Body of pancreas (tissue), 4 donors: ENCODE data around the gene IRAK4. TPM values are rescaled to one million over a fixed set of nuclear protein-coding genes. Genes with fewer than 3 reads are reported as not detected.

Experiments used
- ATAC-seq: fragments of 150-250 bp; one replicate; pipeline ENCODE4 v1.9.1; 2016
- DNase-seq, 4 donors: peaks; one replicate each; pipeline ENCODE4 v3.0.0-alpha.2; 2019
- H3K27ac ChIP-seq, 4 donors: fragments of 200-600 bp; sonication (generic); 1 replicate in 3 of 4; 2 replicates in 1 of 4; pipeline versions ENCODE4 v1.5.1 to v1.6.1; 2016 to 2019; ENCODE audit warnings: mild to moderate bottlenecking in 1 of 4, mixed read lengths in 1 of 4, moderate library complexity in 1 of 4
- H3K27me3 ChIP-seq, 2 donors: fragments of 200-600 bp; sonication (generic); one replicate each; pipeline ENCODE4 v1.6.0; 2016; ENCODE audit warnings: mild to moderate bottlenecking in 1 of 2
- H3K36me3 ChIP-seq, 2 donors: fragments of 200-600 bp; sonication (generic); replicated peaks in 1 of 2; 2 replicates each; pipeline ENCODE4 v1.5.1; 2016; ENCODE audit warnings: low read depth in 2 of 2; ENCODE audit not compliant: insufficient read depth in 1 of 2
- H3K4me1 ChIP-seq: fragments of 200-600 bp; sonication (generic); one replicate; pipeline ENCODE4 v1.6.0; 2016
- H3K4me3 ChIP-seq, 2 donors: fragments of 200-600 bp; sonication (generic); 1 replicate in 1 of 2; 2 replicates in 1 of 2; pipeline ENCODE4 v1.5.1; 2016 to 2019
- H3K9me3 ChIP-seq, 3 donors: fragments of 200-600 bp; sonication (generic); 1 replicate in 2 of 3; 2 replicates in 1 of 3; pipeline ENCODE4 v1.5.1; 2016
- POLR2A ChIP-seq, 3 donors: fragments of 450-650 bp; IDR thresholded peaks; one replicate each; pipeline ENCODE4 v1.6.1; 2016; ENCODE audit warnings: antibody characterized with exemption in 3 of 3, mild to moderate bottlenecking in 2 of 3
- WGBS, 2 donors: methylation state at CpG; one replicate each; pipeline ENCODE4 v1.1.5; 2017; 5-methylcytosine and 5-hydroxymethylcytosine counted together
- intact Hi-C: fragments of 100-400 bp; cut with DNase I; formaldehyde crosslinking; loops from one replicate; pipeline ENCODE4 v1.15.1; 2023
- total RNA-seq, 2 donors: library from RNA; depleted of rRNA; stranded (reverse); fragments of >200 nt; gene quantifications; one replicate each; pipeline ENCODE4 v1.1.0, GENCODE V29; 2016
- TF ChIP-seq, protein P1 (sequence below), 7 experiments: fragments of 450-650 bp in 4 of 7; fragments of 200-600 bp in 3 of 7; sonication (generic) in 3 of 7; IDR thresholded peaks; one replicate each; pipeline ENCODE4 v1.5.1; 2016 to 2019; ENCODE audit warnings: antibody characterized with exemption in 7 of 7

Gene IRAK4
- total RNA-seq, 2 donors from 2014 or later: 17.5 to 33.7 TPM

GRCh38 chr12:43836475-43836989, 77.8 kb downstream of the IRAK4 start:
- TF ChIP-seq POLR2A (IDR thresholded peaks at IDR 0.05): peak in 2 of 3 donors; percentile 44 to 58
- TF ChIP-seq, protein P1, sequence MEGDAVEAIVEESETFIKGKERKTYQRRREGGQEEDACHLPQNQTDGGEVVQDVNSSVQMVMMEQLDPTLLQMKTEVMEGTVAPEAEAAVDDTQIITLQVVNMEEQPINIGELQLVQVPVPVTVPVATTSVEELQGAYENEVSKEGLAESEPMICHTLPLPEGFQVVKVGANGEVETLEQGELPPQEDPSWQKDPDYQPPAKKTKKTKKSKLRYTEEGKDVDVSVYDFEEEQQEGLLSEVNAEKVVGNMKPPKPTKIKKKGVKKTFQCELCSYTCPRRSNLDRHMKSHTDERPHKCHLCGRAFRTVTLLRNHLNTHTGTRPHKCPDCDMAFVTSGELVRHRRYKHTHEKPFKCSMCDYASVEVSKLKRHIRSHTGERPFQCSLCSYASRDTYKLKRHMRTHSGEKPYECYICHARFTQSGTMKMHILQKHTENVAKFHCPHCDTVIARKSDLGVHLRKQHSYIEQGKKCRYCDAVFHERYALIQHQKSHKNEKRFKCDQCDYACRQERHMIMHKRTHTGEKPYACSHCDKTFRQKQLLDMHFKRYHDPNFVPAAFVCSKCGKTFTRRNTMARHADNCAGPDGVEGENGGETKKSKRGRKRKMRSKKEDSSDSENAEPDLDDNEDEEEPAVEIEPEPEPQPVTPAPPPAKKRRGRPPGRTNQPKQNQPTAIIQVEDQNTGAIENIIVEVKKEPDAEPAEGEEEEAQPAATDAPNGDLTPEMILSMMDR (IDR thresholded peaks at IDR 0.05): no peak
- 0% methylated on average over 8 of the region's 8 CpGs for WGBS, 2 donors
- intact Hi-C loops: no loop called here
- Histone ChIP-seq H3K4me1 (peaks cover 22% of the 10 kb centered on the region), H3K36me3 (no peaks in the 10 kb centered on the region), H3K27me3 (no peaks in the 10 kb centered on the region), H3K27ac (peak overlapping the region; percentile 82 to 96 (median 94)), H3K9me3 (no peaks in the 10 kb centered on the region), H3K4me3 (peak overlapping the region; percentile 20 to 56)
- DNase-seq (peak; percentile 15 to 39 (median 20)), ATAC-seq (peak; percentile 31)

Other genes with a start within 250 kb of the IRAK4 start
- not detected for gene ADAMTS20, start 206.7 kb upstream of the IRAK4 start, total RNA-seq
- 10 to 100 TPM in 1 of 2 donors, 1 to 10 TPM in 1; 7.3 to 14.8 TPM for gene PUS7L, start 161 bp upstream of the IRAK4 start, total RNA-seq
- 10 to 100 TPM; 18.8 to 45.4 TPM for gene TWF1, start 47.4 kb downstream of the IRAK4 start, total RNA-seq
- 10 to 100 TPM; 19.2 to 23.4 TPM for gene TMEM117, start 77.1 kb downstream of the IRAK4 start, total RNA-seq